GM20000 (cell line): Measurements from ENCODE around the gene SEC14L5.

Source experiments
- DNase-seq: peaks from one replicate; pipeline ENCODE4 v3.0.0; 2012; ENCODE audit warnings: low spot score
- TF ChIP-seq, protein P1 (sequence below): IDR thresholded peaks from 2 replicates; pipeline ENCODE4 v1.5.1; 2012; ENCODE audit warnings: mild to moderate bottlenecking, control low read depth; ENCODE audit errors: extremely low read depth, missing control alignments

SEC14L5 gene

DNA sequence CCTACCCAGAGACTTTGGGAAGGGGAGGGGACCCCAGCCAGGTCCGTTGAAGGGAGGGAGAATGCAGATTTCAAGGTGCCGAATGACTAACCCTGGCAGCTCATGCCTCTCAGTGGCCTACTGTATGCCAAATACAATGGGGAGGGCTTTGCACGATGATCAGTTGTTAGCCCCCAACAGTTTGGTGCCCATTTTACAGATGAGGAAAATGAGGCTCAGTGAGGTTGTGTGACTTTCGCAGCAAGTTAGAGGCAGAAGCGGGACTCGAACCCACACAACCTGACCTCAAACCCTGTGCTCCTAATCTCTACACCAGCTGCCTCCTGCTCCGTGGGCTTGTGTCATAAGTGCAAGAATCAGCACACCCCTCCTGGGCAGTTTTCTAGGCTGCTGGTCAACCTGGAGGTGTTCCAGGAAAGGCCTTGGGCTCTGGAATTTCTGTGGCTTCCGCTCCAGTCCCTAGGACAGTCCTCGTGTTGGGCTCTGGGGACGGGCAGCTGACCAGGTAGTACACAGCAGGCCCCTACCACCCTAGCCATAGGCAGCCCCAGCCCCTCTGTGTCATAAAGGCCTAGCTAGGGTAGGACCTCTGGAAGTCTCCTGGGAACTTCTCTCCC lies 87.5 kb downstream of the SEC14L5 start:
- TF ChIP-seq, protein P1, sequence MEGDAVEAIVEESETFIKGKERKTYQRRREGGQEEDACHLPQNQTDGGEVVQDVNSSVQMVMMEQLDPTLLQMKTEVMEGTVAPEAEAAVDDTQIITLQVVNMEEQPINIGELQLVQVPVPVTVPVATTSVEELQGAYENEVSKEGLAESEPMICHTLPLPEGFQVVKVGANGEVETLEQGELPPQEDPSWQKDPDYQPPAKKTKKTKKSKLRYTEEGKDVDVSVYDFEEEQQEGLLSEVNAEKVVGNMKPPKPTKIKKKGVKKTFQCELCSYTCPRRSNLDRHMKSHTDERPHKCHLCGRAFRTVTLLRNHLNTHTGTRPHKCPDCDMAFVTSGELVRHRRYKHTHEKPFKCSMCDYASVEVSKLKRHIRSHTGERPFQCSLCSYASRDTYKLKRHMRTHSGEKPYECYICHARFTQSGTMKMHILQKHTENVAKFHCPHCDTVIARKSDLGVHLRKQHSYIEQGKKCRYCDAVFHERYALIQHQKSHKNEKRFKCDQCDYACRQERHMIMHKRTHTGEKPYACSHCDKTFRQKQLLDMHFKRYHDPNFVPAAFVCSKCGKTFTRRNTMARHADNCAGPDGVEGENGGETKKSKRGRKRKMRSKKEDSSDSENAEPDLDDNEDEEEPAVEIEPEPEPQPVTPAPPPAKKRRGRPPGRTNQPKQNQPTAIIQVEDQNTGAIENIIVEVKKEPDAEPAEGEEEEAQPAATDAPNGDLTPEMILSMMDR, result no peak
- no peak for DNase-seq

DNA sequence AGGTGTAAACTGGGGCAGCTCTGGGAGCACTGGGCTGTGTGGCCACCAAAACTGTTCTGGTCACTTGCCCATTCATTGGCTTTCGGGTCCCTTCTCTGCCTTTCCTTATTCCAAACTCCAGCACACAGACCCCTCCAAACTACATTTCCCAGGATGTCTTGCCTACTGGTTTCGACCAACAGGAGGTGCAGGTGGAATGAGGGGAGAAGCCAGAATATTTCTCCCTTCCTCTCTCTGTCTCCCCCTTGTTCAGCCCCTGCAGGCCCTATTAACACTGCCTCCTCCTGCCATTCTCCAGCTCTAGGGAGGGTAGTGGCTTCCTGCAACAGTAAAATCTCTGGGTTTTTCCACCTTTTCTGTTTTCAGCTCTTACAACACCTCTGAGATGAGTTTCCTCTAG lies 88.8 kb downstream of the SEC14L5 start:
- DNase-seq, result no peak

DNA sequence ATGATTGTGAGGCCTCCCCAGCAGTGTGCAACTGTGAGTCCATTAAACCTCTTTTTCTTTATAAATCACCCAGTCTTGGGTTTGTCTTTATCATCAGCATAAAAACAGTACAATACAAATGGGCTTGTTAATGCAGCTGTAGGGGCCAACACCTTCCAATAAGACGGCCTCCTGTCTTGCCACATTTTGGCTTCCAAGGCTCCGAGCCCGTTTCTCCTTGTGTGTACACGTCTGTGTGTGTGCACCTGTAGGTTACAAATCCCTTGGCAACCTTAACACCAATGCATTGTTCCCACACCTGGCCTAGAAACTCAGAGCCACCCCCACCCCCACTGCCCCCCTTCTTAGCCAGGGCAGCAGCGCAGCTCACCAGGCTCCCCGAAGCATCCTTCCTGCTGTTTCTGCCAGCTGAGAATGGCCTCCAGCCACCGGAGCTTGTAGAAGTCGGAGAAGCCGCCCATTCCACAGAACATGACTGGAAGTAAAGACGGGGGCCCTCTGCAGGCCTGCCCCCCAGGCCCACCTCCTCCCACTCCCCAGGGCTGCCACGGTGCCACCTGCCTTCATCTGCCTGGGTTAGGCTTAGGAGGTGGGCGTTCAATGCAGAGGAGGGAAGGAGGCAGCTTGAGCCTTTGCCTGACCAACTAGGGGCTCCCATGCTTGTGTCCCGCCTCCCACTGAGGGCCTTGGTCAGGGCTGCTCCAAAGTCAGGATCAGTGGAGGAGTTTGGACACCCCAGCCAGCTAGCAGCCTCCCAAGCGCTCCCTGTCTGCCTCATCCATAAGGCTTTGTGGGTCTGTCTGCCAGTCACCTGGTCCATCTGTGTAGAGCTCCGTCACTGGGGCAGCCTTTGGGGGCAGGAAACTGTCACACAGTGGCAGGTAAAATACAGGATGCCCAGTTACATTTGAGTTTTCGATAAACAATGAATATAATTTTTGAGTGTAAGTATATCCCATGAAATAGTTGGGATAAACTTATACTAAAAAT lies 97.0 kb downstream of the SEC14L5 start:
- no peak for DNase-seq
- TF ChIP-seq, protein P1, result no peak

More for the DNA sequence above, 88.8 kb downstream of the SEC14L5 start:
- TF ChIP-seq, protein P1, result no peak

DNA sequence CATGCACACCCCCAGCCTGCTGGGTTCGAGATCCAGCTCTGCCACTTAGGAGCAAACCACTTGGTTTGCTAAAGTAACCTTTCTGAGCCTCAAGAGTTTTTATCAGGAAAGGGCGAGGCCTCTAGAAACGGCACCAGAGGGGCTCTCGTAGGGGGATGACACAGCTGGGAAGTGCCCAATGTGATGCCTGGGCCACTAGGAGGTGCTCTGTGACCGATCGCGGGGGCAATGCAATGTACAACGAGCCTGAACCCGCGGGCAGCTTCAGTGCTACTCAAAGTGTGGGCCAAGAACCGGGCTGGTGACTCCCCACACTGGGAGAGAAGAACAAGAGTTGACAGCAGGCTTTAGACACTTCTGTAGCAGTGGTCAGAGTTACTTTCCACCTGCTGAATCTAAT lies 98.2 kb downstream of the SEC14L5 start:
- TF ChIP-seq, protein P1, result peak; percentile 70
- peak; percentile 66 for DNase-seq

DNA sequence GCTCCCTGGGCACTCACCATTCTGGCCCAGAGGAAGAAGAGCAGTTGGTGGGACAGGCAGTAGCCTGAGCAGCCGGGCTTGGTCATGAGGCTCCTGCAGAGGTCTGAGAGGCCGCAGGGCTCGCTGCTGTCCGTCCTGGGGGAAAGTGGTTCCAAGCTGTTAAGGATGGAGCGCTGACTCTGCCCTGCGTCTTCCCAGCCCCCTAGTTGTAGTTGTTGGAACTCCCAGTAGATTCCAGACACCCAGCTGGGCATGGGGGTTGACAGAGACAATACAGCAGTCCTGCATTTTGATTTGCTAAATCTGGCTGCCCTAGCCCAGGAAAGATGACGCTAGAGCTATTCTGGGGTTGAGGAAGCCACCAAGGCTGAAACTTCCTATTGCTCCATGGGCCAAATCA lies 100.3 kb downstream of the SEC14L5 start:
- peak; percentile 1 for DNase-seq
- TF ChIP-seq, protein P1, result no peak

DNA sequence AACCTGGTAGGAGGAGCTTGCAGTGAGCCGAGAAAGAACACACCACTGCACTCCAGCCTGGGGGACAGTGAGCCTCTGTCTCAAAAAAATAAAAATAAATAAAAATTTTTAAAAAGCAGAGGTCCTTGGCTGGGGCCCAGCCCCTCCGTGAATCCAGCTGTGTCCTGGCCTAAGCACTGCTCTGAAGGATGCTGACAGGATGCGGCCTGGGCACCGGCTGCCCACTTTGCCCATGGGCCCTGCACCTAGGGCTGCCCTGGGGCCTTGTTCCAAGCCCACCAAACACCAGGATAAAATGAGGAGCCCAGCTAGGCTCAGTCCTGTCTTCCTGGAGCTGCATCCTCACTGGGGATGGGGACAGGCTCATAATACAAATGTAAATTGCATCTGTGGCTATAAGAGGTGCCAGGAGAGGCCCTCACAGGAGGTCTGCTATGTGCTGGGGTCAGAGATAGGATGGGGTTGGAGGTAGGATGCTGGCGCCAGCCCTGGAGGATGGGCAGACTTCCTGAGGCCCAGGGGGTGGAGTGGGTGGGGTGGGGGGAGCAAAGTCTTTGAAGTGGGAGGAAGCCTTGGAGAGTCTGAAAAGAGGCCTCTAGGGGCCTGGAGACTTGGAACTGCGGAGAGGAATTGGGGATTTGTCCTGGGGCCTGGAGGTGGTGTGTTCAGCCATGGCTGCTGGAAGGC lies 101.4 kb downstream of the SEC14L5 start:
- TF ChIP-seq, protein P1, result no peak
- DNase-seq, result no peak
